CMK (cell line): ENCODE measurements around the gene RBM8A.

Experiments used
- DNase-seq: peaks from one replicate; pipeline ENCODE4 v3.0.0-alpha.2; 2010; ENCODE audit warnings: low read depth

RBM8A gene

DNA sequence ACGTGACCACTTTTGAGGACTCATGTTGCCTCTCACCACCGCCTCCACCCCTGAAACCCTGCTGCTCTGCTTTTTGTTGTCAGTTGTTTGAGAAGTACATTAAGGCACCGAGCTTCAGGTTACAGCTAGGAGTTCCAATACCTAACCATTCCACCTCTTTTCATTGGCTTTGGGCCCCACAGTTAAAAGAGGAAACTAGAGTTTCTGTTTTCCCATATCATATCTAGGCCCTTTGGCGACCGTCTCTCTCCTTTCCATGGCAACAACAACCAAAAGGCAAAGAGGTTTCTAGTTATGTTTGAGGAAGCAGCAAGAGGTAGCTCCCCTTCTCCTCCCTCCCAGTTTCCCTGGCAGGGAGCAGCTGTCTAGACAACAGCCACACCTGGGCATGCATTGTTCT, 47.5 kb downstream of the RBM8A start:
- no peak for DNase-seq

DNA sequence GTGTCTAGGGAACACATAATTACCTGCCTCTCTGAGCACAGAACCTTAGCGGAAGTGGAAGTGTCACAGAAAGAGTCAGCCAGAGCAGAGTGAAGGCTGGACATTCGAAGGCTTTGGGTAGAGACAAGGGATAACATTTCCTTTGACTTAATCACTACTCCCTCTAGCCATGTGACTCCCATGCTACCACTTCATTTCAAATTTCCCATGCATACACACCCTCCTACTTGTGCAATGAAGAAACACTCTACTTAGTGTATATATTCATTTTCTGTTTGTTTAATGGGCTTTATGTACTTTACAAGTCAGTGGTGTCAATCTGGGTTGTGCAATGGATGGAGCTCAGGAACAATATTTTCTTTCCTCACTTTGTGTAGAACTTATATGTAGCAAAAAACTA, 48.6 kb downstream of the RBM8A start:
- DNase-seq: no peak

DNA sequence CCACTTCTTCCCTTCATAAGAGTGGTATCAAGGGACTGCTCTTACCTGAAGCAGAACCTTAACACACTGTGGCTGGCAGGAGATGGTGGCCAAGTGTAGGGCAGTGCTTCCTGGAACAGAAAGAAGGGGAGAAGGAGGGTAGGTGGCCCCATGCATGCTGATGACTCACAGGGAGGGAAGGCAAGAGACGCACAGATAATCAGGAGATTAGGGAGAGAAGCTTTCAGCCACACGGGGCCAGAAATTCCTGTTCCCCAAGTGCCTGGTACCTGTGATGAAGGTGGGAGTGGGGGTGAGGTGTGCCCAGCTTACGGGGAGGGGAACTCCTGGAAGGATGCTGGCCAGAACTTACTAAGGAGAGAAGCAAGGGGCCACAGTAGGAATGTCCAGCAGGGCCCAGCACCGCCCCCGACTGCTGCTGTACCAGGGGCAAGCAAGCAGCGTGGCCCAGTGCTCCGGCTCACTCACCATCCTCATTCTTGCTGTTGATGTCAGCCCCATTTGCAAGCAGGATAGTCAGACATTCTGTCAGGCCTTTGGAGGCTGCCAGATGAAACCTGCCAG, 49.3 kb downstream of the RBM8A start:
- no peak for DNase-seq

DNA sequence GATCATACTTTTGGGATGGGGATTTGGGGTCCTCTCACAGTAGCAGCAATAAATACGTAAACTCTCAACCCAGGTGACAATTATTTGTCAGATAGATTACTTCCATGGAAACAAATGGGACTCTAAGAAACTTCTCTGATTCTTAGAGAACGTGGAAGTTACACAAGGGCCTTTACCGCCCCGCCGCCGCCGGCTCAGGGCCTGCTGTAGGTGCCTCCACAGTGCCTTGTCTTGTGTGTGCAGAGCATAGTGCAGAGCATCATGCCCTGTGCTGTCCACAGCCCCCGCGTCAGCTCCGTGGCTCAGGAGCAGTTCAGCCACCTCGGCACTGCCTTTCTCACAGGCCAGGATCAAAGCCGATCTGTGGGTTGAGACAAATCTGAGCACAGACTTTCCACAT, 52.6 kb downstream of the RBM8A start:
- DNase-seq: no peak

DNA sequence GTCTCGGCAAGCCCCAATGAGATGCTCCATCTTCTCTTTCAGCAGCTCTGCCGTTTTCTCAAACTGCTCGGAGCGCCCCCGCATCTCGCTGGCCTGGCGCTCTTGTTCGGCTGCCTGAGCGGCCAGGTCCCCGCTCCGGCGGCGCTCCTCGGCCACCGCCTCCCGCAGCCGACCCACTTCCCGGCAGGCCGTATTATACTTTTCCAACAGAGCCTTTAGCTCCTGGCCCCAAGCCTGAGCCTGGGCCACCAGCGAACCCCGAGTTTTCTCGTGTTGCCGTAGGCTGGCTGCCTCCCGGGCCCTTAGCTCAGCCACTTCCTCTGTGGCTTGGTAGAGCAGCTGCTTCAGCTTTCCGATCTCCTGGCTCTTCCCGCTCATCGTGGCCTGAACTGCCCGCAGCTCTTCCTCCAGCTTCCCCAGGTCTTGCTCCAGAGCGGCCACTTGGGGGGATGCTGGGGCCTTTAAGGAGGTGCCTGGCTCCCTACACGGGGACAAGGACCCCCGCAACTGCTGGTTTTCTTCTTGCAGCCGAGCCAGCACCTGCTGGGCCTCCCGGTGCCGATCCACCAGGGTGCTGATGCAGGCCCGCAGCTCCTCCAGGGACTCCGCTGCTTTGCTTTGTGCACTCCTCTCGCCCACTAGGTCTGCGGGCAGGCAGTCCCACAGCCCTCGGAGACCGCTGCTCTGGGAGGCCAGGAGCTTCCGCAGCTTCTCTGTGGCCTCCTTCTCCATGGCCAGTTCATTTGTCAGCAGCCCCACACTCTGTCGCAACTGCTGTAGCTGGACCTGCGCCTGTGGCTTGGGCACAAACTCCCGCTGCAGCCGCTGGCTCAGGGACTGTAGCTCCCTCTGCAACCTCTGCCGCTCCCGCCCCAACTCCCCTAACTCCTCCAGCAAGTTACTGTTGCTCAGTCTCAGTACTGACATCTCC, 55.0 kb downstream of the RBM8A start:
- DNase-seq: peak; percentile 18
